Mucosa of descending colon (tissue), 3 donors: ENCODE data around the gene ZNF717. TPM values are rescaled to one million over a fixed set of nuclear protein-coding genes. Genes with fewer than 3 reads are reported as not detected.
"Not testable (repeated sequence)": the region's sequence is repeated elsewhere in the genome, so short reads cannot be mapped to it uniquely, and the experiment has no call there.

Experiments used
- ATAC-seq: fragments of 200-7000 bp; cut with Tn5 transposase; one replicate; pipeline ENCODE4 v1.9.1; 2020; ENCODE audit warnings: mild to moderate bottlenecking, moderate library complexity
- DNase-seq, 3 donors: peaks; one replicate each; pipeline ENCODE4 v3.0.0-alpha.2; 2020
- H3K36me3 ChIP-seq: fragments of 200-600 bp; one replicate; pipeline ENCODE4 v1.8.0; 2021; ENCODE audit warnings: low read depth, mild to moderate bottlenecking
- H3K4me1 ChIP-seq: fragments of 200-600 bp; one replicate; pipeline ENCODE4 v1.8.0; 2021; ENCODE audit warnings: low read depth, mild to moderate bottlenecking
- H3K4me3 ChIP-seq: fragments of 200-600 bp; one replicate; pipeline ENCODE4 v1.8.0; 2021; ENCODE audit warnings: mild to moderate bottlenecking
- H3K9me3 ChIP-seq: fragments of 200-600 bp; one replicate; pipeline ENCODE4 v1.8.0; 2021; ENCODE audit warnings: mild to moderate bottlenecking
- CTCF ChIP-seq: fragments of 200-600 bp; IDR thresholded peaks from one replicate; pipeline ENCODE4 v1.8.0; 2022; ENCODE audit warnings: antibody characterized with exemption, mild to moderate bottlenecking
- intact Hi-C, 2 donors: fragments of 100-400 bp; cut with DNase I in 1 of 2; cut with micrococcal nuclease in 1 of 2; formaldehyde crosslinking; loops; one replicate each; pipeline versions ENCODE4 v1.11.0 to v1.11.1; 2022; cut with DNase I, micrococcal nuclease
- long read RNA-seq, 2 donors: library from polyadenylated mRNA; unstranded; transcript quantifications; one replicate each; pipeline ENCODE4 v2.0.0, GENCODE V29; 2019 to 2021
- total RNA-seq, 3 donors: library from RNA; stranded (reverse); fragmentation: NEBNext Ultra II Directional in 2 of 3; extraction: Animal tissue kit (Norgen Biotek cat#: 25700) in 2 of 3; gene quantifications; one replicate each; pipeline versions ENCODE4 v1.2.1 to v1.2.4, GENCODE V29; 2021 to 2023
- donor health status: DM: no; HTN: no; CAD: no; lungs with moderate emphysema.
- donor health status: DM: no; HTN: no; CAD: no.
- donor health status: DM: no; HTN: yes; CAD: no.

ZNF717 gene
- total RNA-seq, result 10 to 100 TPM in 2 of 3 donors, 1 to 10 TPM in 1; 9.3 to 15.3 (median 11.1) TPM
- long read RNA-seq, donor 1, partial matches to known transcripts, result 0 of 6 reads
- long read RNA-seq, donor 1, other reads (novel, unspliced or antisense), result 6 of 6 reads
- long read RNA-seq, donor 2, partial matches to known transcripts, result 0 of 3 reads
- long read RNA-seq, donor 2, other reads (novel, unspliced or antisense), result 1 of 3 reads

GRCh38 chr3:75785081-75785755, at the start of gene ZNF717:
Gene ZNF717 (minus strand): TSS chr3:75785549. CDS start chr3:75783362, 2,187 bp downstream.
- DNase-seq, result peak; percentile 93 to 98 (median 94)
- ATAC-seq, H3K4me1 ChIP-seq, intact Hi-C loops, H3K36me3 ChIP-seq, H3K9me3 ChIP-seq: not testable (repeated sequence)
- peak within 1 kb of the TSS; percentile 41 for H3K4me3 ChIP-seq

GRCh38 chr3:75831076-75831475, 45.7 kb upstream of the ZNF717 start:
- intact Hi-C loops, H3K36me3 ChIP-seq, DNase-seq, H3K9me3 ChIP-seq, H3K4me3 ChIP-seq, ATAC-seq, H3K4me1 ChIP-seq: not testable (repeated sequence)

- intact Hi-C loops, H3K4me1 ChIP-seq, H3K4me3 ChIP-seq, H3K36me3 ChIP-seq, H3K9me3 ChIP-seq, ATAC-seq, DNase-seq: not testable (repeated sequence)
These were observed 32.7 kb upstream of the ZNF717 start for GRCh38 chr3:75818019-75818418.

GRCh38 chr3:75816287-75817180, 31.2 kb upstream of the ZNF717 start:
- H3K36me3 ChIP-seq, intact Hi-C loops, DNase-seq, H3K4me1 ChIP-seq, ATAC-seq, H3K4me3 ChIP-seq, H3K9me3 ChIP-seq: not testable (repeated sequence)

- H3K36me3 ChIP-seq, result no peaks in the 10 kb centered on the region
- H3K4me1 ChIP-seq, result no peaks in the 10 kb centered on the region
- ATAC-seq, result no peak
- no peaks in the 10 kb centered on the region for H3K9me3 ChIP-seq
- no peak for DNase-seq
- TF ChIP-seq CTCF, result no peak
- no peak overlapping the region for H3K4me3 ChIP-seq
- intact Hi-C loops, result no loop called here
These were observed 29.4 kb upstream of the ZNF717 start for GRCh38 chr3:75814797-75815196.

GRCh38 chr3:75782506-75782905, 2.8 kb downstream of the ZNF717 start:
- Histone ChIP-seq H3K4me1 (no peaks in the 10 kb centered on the region), H3K4me3 (no peak overlapping the region), H3K36me3 (no peaks in the 10 kb centered on the region), H3K9me3 (peaks cover 5% of the 10 kb centered on the region)
- ATAC-seq, result no peak
- no peak for TF ChIP-seq CTCF
- intact Hi-C loops, result no loop called here
- DNase-seq, result no peak

- DNase-seq, result no peak
- peaks cover 12% of the 10 kb centered on the region for H3K9me3 ChIP-seq
- intact Hi-C loops, result no loop called here
These were observed 4.1 kb downstream of the ZNF717 start for GRCh38 chr3:75781079-75781745.

GRCh38 chr3:75777742-75778141, 7.6 kb downstream of the ZNF717 start:
- DNase-seq, H3K4me3 ChIP-seq, H3K36me3 ChIP-seq, H3K4me1 ChIP-seq, ATAC-seq, intact Hi-C loops: not testable (repeated sequence)
- peaks cover 28% of the 10 kb centered on the region for H3K9me3 ChIP-seq

More at GRCh38 chr3:75781079-75781745, 4.1 kb downstream of the ZNF717 start:
- no peak for ATAC-seq
- no peaks in the 10 kb centered on the region for H3K4me1 ChIP-seq
- no peaks in the 10 kb centered on the region for H3K36me3 ChIP-seq
- no peak overlapping the region for H3K4me3 ChIP-seq
- no peak for TF ChIP-seq CTCF

GRCh38 chr3:75771631-75772030, 13.7 kb downstream of the ZNF717 start:
- DNase-seq, H3K36me3 ChIP-seq, ATAC-seq, H3K4me1 ChIP-seq, H3K4me3 ChIP-seq, intact Hi-C loops: not testable (repeated sequence)
- H3K9me3 ChIP-seq, result peaks cover 61% of the 10 kb centered on the region
